ENCODE data around the gene GSG1. TPM values are rescaled to one million over a fixed set of nuclear protein-coding genes. Genes with fewer than 3 reads are reported as not detected.

GSG1 gene
- total and polyA plus RNA-seq, 2 of the 8 experiments (the other 6 are each of a cell fraction or from before 2014, with no cell fraction given) = 0.89 to 1.4 TPM

GRCh38 chr12:13046964-13047363, 56.5 kb downstream of the GSG1 start:
- peaks cover 0 to 50% of the 10 kb centered on the region in 2 experiments; a peak in 3 of 4 replicates for H3K79me2 ChIP-seq (ENCODE audit: control insufficient read depth in 1 of 2, insufficient read depth in 2 of 2, low read length in 2 of 2)
- no peak overlapping the region for H2BK120ac ChIP-seq (replicated peaks; ENCODE audit: low read depth, low read length)
- H3K79me1 ChIP-seq (ENCODE audit: low read depth, low read length) = peaks cover 2% of the 10 kb centered on the region; the same call in 1 of the 2 replicates
- POLR2A ChIA-PET (ENCODE audit: partially characterized antibody) = interaction anchor here (0.6 to 1.3 kb wide), 2 partner anchors 41 to 136 kb away, joined by 3 to 4 read pairs; no protein-coding TSS in a partner anchor
- no peak overlapping the region for H2BK20ac ChIP-seq (ENCODE audit: low read length)
- H2BK5ac ChIP-seq (ENCODE audit: low read depth, low read length) = no peak overlapping the region
- H3K4me1 ChIP-seq (replicated peaks in 1 of 4; ENCODE audit: control insufficient read depth in 3 of 4, insufficient read depth in 4 of 4, low read length in 3 of 4) = peaks cover 0 to 7% (median 3%) of the 10 kb centered on the region in 4 experiments; a peak in 3 of 7 replicates
- CTCF ChIA-PET (ENCODE audit: partially characterized antibody) = interaction anchor here (0.8 to 2.2 kb wide), 6 partner anchors 11 to 130 kb away, joined by 3 to 7 read pairs (median 4); no protein-coding TSS in a partner anchor
- no peak overlapping the region; a peak in 1 of 4 replicates for H3K4me2 ChIP-seq (ENCODE audit: insufficient read depth in 1 of 2, low read depth in 2 of 2, low read length in 2 of 2)
- no peak overlapping the region for H3K9ac ChIP-seq (replicated peaks in 1 of 4; ENCODE audit: extremely low read depth in 1 of 4, low read depth in 3 of 4, low read length in 3 of 4)
- no peaks in the 10 kb centered on the region; a peak in 1 of 4 replicates for H3K9me3 ChIP-seq (ENCODE audit: insufficient read depth in 2 of 2, low read depth in 1 of 2, low read length in 1 of 2)
- no peak overlapping the region for H3K18ac ChIP-seq (ENCODE audit: extremely low read depth, low read length)
- peaks cover 0 to 1% of the 10 kb centered on the region in 2 experiments for H4K20me1 ChIP-seq (replicated peaks in 1 of 2; ENCODE audit: control insufficient read depth in 1 of 2, insufficient read depth in 2 of 2, low read length in 2 of 2)
- H3K56ac ChIP-seq (replicated peaks; ENCODE audit: insufficient read length, low read depth, low read length) = no peak overlapping the region
- no peaks in the 10 kb centered on the region; a peak in 2 of 8 replicates for H3K36me3 ChIP-seq (ENCODE audit: control insufficient read depth in 2 of 4, insufficient read depth in 4 of 4, low read length in 3 of 4)
- no peak overlapping the region for H3K14ac ChIP-seq (ENCODE audit: insufficient read length)
- H3K23ac ChIP-seq (ENCODE audit: insufficient read length) = no peak overlapping the region
- no peak overlapping the region for H4K5ac ChIP-seq (ENCODE audit: insufficient read length, low read depth, low read length)
- no peak overlapping the region for H2BK15ac ChIP-seq (ENCODE audit: low read length)
- no peak overlapping the region for H2BK12ac ChIP-seq (ENCODE audit: low read depth, low read length)
- WGBS, 2 experiments (ENCODE audit: extremely low coverage in 1 of 2, insufficient coverage in 1 of 2, insufficient read length in 1 of 2, insufficient replicate concordance in 2 of 2, low coverage in 1 of 2, low lambda C conversion rate in 2 of 2, missing lambda C conversion rate in 1 of 2) = 78% methylated on average over 1 of the region's 1 CpG; no CpG with 5 or more reads in 1 of the 2 experiments
- H4K91ac ChIP-seq (replicated peaks; ENCODE audit: insufficient read length, low read length) = no peak overlapping the region
- H2AK5ac ChIP-seq (ENCODE audit: low read depth, low read length) = no peak overlapping the region
- H2AFZ ChIP-seq (ENCODE audit: low read length) = no peak overlapping the region
- peaks cover 9% of the 10 kb centered on the region for H3K23me2 ChIP-seq (ENCODE audit: low read depth, low read length)
- H3K4ac ChIP-seq (replicated peaks; ENCODE audit: insufficient read length, low read depth, low read length) = no peak overlapping the region
- no peaks in the 10 kb centered on the region for H3K27me3 ChIP-seq (replicated peaks in 1 of 4; ENCODE audit: control insufficient read depth in 3 of 4, extremely low read depth in 1 of 4, insufficient read depth in 3 of 4, low read length in 3 of 4)
- no peak overlapping the region for H4K8ac ChIP-seq (ENCODE audit: extremely low read depth, insufficient read depth, low read length)
- DNase-seq (ENCODE audit: low read depth in 1 of 2, low spot score in 2 of 2) (no peak), FAIRE-seq (no peak)
- H3K27ac ChIP-seq (ENCODE audit: low read depth, low read length) = no peak overlapping the region
- H3K4me3 ChIP-seq (ENCODE audit: extremely low read depth in 1 of 4, insufficient read depth in 2 of 4, low read depth in 3 of 4, low read length in 4 of 4) = no peak overlapping the region
- TF ChIP-seq SRF (IDR thresholded peaks at IDR 0.05; ENCODE audit: low read depth, low read length) = no peak
- TF ChIP-seq PHF8 (conservative IDR thresholded peaks at IDR 0.05; ENCODE audit: low read depth, low read length) = no peak
- no peak for TF ChIP-seq CEBPB (IDR thresholded peaks at IDR 0.05; ENCODE audit: low read depth, low read length)
- no peak for TF ChIP-seq SP4 (IDR thresholded peaks at IDR 0.05; ENCODE audit: low read length)
- TF ChIP-seq POLR2AphosphoS5 (IDR thresholded peaks at IDR 0.05; ENCODE audit: low read depth, low read length) = no peak
- TF ChIP-seq TAF1 (IDR thresholded peaks at IDR 0.05; ENCODE audit: low read depth, low read length) = no peak
- TF ChIP-seq RXRA (IDR thresholded peaks at IDR 0.05; ENCODE audit: insufficient read depth, low read depth, low read length) = no peak
- no peak for TF ChIP-seq POU5F1 (IDR thresholded peaks at IDR 0.05; ENCODE audit: low read depth, low read length)
- TF ChIP-seq HDAC6 (IDR thresholded peaks at IDR 0.05; ENCODE audit: low read depth, low read length) = no peak
- TF ChIP-seq EZH2 (IDR thresholded peaks at IDR 0.05; ENCODE audit: low read depth, low read length, severe bottlenecking) = no peak
- no peak for TF ChIP-seq SUZ12 (IDR thresholded peaks at IDR 0.05; ENCODE audit: low read length)
- TF ChIP-seq JUND (IDR thresholded peaks at IDR 0.05; ENCODE audit: low read length) = no peak
- no peak for TF ChIP-seq USF2 (IDR thresholded peaks at IDR 0.05; ENCODE audit: low read length)
- TF ChIP-seq SAP30 (IDR thresholded peaks at IDR 0.05; ENCODE audit: insufficient read depth, insufficient replicate concordance, low read length) = no peak

All from H1 (cell line).